Renal cortical epithelial cell (primary cell): ENCODE results near the gene NDUFA5. TPM values are rescaled to one million over a fixed set of nuclear protein-coding genes. Genes with fewer than 3 reads are reported as not detected.

ENCODE experiments used
- DNase-seq: peaks from one replicate; pipeline ENCODE4 v3.0.0-alpha.2; 2011; ENCODE audit warnings: low read depth
- total RNA-seq: library from RNA; depleted of rRNA; stranded (reverse); fragments of >200 nt; gene quantifications from 2 replicates; pipeline ENCODE4 v1.2.3, GENCODE V29; 2014

The NDUFA5 gene
- 38.9 and 58.4 TPM in 2 replicates for total RNA-seq

GRCh38 chr7:123557398-123558288 is at the start of gene NDUFA5:
NDUFA5 (minus strand) TSS chr7:123557818; CDS start chr7:123557795, 23 bp downstream.
- peak; percentile 97 for DNase-seq

GRCh38 chr7:123604739-123605138 is 47.1 kb upstream of the NDUFA5 start:
- peak; percentile 9 for DNase-seq

GRCh38 chr7:123602648-123603047 is 45.0 kb upstream of the NDUFA5 start:
- no peak for DNase-seq

GRCh38 chr7:123601530-123601929 is 43.9 kb upstream of the NDUFA5 start, which contains the start of gene ASB15:
ASB15 (plus strand) TSS chr7:123601821; CDS start chr7:123614503, 12,682 bp downstream.
- DNase-seq, result no peak

DNA sequence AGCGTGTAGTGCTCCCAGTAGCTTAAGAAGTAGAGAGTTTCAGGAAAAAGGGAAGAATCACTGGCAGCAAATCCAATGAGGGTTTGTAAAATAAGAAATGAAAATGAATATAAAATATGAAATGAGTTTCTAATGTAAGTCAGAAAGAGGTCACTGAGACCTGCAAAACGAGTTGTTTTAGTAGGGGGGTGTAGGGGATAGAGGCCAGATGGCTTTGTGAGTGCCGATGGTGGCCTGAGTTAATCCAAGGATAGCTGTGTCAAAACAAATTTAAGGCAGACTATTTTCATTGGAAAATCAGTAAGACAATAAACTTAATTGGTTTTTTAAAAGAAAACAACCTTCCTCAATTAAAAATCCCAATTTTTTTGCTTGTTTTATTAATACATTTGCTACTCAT is 43.3 kb upstream of the NDUFA5 start:
- DNase-seq, result no peak

DNA sequence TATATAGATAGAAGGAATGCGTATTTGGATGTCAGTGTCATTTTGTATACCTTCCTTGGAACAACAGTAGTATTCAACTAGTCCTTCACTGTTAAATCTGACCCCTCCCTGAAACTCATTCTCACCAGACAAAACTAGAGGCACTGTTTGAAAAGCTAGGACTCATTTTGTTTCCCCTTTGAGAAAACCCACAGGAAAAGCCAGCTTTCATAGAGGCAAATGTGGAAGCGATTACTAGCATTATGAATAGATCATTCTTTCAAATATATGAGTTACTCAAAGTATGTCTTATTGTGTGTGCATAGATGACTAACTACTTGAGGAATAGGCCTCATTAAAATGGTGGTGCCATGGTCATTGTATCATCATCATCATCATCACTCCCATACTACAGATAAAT is 42.1 kb upstream of the NDUFA5 start:
- DNase-seq, result no peak

DNA sequence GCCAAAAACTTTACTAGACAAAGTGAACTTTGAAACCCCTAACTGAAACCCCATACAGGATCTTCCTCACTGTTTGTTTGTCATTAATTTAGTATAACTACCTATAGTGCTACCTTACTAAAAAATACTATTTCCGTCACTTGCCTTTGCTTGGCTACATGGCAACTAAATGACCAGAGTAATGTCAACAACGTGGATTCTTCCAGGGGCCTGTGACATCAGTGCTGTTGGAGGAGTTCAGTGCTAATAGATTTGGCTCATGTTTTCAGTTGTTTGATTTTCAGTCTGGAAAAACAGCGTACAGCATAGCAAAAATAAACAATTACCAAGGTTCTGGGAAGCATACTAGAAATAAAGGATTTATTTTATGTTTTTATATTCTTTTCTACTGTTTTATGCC is 41.0 kb upstream of the NDUFA5 start:
- no peak for DNase-seq

DNA sequence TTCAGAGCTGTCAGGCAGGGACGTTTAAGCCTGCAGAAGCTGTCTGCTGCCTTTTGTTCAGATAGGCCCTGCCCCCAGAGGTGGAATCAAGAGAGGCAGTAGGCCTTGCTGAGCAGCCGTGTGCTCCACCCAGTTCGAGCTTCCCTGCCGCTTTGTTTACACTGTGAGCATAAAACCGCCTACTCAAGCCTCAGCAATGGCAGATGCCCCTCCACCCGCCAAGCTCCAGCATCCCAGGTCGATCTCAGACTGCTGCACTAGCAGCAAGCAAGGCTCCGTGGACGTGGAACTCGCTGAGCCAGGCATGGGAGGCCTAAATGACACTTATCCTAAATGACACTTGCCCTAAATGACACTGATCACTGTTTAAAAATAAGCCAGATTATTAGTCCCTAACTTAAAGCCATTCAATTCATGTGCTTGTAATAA is 37.2 kb upstream of the NDUFA5 start:
- DNase-seq, result no peak

- no peak for DNase-seq
Observed at GRCh38 chr7:123588376-123588775, 30.8 kb upstream of the NDUFA5 start.

DNA sequence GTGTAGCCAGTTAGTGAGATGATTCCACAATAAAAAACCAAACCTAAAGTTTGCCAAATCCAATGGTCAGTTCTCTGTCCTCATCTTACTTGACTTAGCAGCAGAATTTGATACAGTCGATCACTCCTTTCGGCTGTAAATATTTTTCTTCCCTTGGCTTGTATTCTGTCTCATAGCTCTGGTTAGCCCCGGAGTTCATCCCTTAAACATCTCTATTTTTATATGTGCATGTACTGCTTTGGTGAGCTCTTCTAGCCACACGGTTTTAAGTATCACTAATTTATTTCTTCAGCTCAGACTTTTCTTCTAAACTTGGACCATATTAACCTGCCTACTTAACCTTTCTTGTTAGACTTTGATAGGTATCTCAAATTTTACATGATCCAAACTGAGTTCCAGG is 26.2 kb upstream of the NDUFA5 start:
- no peak for DNase-seq

GRCh38 chr7:123581162-123581459 is 23.5 kb upstream of the NDUFA5 start:
- DNase-seq, result no peak

- DNase-seq, result peak; percentile 58
Observed at GRCh38 chr7:123580406-123581161, 23.0 kb upstream of the NDUFA5 start.

DNA sequence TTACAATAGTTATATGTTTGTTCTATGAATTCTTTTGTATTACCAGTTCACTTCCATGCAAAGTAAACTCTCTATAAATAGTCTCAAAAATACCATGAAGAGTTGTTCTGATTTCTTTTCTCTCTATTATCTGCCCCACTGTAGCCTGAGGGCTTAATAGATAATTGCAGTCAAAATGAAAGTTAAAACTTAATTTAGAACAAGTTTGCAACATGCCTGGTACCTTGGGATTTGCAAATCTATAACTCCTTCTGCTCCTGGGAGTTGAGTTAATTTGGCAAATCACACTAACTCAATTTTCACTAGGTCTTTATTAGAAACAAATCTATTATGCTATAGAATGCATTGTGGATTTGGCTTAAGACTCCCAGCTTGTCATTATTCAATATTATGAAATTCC is 21.8 kb upstream of the NDUFA5 start:
- no peak for DNase-seq

DNA sequence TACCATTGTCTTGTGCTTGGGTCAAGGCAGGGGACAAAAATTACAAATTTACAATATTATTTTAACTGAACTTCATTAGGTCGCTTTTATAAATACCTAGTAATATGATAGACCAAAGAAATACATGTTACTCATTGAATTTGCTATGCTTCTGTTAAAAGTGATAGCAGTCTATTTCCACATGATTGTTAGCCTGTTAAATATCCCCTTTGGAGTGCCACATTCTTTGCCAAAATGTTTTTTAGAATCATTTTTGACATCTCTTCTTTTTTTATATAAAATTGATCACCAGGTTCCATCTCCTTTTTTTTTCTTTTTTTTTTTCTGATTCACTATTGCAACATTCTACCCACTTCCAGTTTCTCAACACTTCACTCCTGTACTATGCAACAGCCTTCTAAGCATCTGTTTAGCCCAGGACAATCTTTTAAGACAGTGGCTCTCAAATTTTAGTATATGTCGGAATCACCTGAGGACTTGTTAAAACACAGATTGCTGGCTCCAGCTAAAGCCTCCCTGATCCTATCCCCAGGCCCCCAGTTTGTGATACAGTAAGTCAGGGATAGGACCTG is 16.4 kb upstream of the NDUFA5 start:
- peak; percentile 6 for DNase-seq

DNA sequence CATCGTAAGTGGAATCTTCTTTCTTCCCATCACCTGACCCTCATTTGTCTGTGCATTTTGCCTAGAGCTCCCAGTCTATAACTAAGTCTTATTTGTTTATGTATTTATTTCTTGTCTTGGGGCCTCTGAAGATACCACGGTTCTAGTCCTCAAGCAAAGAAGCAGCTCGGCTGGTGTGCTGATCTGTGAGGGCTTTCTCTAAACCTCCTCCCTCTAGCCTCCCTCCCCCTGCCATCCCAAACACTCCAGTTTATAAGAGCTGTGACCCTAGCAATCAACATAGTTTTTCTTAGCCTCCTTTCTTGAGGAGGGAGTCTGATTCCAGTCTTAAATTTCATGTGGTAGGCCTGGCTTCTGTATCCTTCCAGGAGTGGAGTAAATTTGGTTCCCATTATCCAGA is 15.7 kb upstream of the NDUFA5 start:
- no peak for DNase-seq

GRCh38 chr7:123571684-123572083 is 14.1 kb upstream of the NDUFA5 start:
- DNase-seq, result peak; percentile 6

DNA sequence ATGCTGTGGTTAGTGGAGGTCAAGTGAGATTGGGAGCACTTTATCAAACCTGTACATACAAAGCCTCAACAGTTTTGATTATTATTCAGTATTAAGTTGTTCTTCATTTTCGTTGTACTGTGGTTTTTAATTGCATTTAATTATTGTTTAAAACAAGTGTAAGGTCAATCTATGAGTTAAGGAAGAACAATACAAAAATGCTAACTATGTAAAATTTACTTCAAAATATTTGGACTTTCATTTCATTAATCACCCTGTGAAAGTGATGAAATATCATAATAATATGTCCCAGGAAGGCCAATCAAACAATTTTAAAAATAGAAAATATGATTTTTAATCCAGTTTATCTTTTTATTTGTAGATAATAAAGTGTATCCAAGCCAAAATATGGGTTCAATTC is 13.6 kb upstream of the NDUFA5 start:
- DNase-seq, result no peak

GRCh38 chr7:123570390-123571182 is 13.0 kb upstream of the NDUFA5 start:
- peak; percentile 67 for DNase-seq

DNA sequence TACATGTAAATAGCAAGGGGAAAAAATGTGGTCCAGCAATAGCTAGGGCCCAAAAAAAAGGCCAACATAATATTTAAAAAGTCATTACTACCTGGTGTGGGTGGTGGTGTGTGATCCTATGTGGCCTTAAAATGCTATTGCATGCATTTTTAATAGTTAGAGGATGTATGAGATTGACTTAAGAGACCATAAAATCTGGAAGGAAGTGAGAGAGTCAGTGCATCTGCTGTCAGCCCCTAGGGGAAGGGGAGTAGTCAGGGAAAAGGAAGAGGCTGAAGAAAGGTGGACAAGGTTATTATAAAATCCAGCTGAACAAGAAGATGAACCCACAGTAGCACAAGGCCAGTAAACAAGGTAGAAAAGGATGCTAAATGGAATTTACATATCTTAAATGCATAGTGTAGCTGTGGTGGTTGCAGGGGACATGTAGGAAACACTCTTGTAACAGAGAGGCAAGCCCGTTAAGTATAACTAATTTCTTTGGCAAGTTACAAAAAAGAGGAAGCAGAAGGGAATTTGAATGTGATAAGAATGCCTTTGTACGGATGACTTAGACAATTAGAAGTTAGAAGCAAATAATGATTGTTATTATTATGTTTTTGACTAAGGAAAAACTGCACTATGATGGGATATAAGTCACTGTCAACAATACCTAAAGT is 11.9 kb upstream of the NDUFA5 start:
- no peak for DNase-seq

DNA sequence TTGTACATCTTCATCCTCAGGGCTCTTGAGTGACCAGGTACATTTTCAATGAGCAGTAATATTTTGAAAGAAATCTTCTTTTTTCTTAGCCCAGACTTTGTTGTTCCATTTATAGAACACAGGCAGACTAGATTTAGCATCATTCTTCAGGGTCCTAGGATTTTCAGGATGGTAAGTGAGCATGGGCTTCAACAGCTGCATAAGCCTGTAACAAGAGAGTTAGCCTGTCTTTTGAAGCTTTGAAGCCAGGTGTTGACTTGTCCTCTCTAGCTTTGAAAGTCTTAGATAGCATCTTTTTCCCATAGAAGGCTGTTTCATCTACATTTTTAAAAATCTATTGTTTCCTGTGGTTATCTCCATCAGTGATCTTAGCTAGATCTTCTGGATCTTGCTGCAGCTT is 4.5 kb upstream of the NDUFA5 start:
- DNase-seq, result no peak

DNA sequence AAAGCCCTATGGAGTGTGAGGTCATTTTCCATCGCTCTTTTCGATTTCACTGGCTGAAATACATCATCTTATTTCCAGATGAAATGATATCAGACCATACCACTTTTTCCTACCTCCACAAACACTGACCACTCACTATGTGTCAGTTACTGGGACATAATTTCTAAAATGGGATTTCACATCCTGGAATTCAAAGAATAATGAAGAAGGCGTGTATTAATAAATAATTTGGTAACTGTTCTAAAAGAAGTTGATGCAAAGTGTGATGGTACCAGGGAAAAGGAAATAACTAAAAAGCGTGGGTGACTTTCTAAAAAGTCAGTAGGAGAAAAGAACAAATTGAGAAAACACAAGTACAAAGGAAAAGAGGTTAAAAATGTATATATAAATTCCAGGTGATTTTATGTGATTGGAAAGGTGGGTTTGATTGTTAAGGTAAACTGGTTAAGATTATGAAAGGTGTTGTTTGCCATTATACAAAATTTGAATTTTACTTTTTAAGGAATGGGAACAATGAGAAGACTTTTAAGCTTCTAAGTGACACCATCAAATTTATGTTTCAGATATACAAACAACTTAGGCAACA is 764 bp upstream of the NDUFA5 start:
- no peak for DNase-seq
